Ishikawa (cell line): ENCODE measurements around the gene ZNF441.

ENCODE experiments used
- CEBPB ChIP-seq: IDR thresholded peaks from 2 replicates; pipeline ENCODE4 v1.6.1; 2012
- CREB1 ChIP-seq: IDR thresholded peaks from 2 replicates; pipeline ENCODE4 v1.6.1; 2012; ENCODE audit warnings: low read depth
- EGR1 ChIP-seq: IDR thresholded peaks from 2 replicates; pipeline ENCODE4 v1.6.1; 2012
- EP300 ChIP-seq: IDR thresholded peaks from 2 replicates; pipeline ENCODE4 v1.6.1; 2012; ENCODE audit warnings: borderline replicate concordance
- FOXM1 ChIP-seq: IDR thresholded peaks from 2 replicates; pipeline ENCODE4 v1.6.1; 2012; ENCODE audit warnings: low read depth, borderline replicate concordance
- NFIC ChIP-seq: IDR thresholded peaks from 2 replicates; pipeline ENCODE4 v1.6.1; 2012
- RAD21 ChIP-seq: IDR thresholded peaks from 2 replicates; pipeline ENCODE4 v1.6.1; 2012; ENCODE audit warnings: low read depth
- REST ChIP-seq: IDR thresholded peaks from 2 replicates; pipeline ENCODE4 v1.6.1; 2012; ENCODE audit warnings: low read depth, mild to moderate bottlenecking
- TAF1 ChIP-seq: IDR thresholded peaks from 2 replicates; pipeline ENCODE4 v1.6.1; 2012; ENCODE audit warnings: low read depth, mild to moderate bottlenecking
- YY1 ChIP-seq: IDR thresholded peaks from 2 replicates; pipeline ENCODE4 v1.6.1; 2012; ENCODE audit warnings: low read depth
- ZBTB7A ChIP-seq: IDR thresholded peaks from 2 replicates; pipeline ENCODE4 v1.6.1; 2012; ENCODE audit warnings: low read depth
- TF ChIP-seq, protein P1 (sequence below): IDR thresholded peaks from 2 replicates; pipeline ENCODE4 v1.6.1; 2012

- TF ChIP-seq, protein P1, sequence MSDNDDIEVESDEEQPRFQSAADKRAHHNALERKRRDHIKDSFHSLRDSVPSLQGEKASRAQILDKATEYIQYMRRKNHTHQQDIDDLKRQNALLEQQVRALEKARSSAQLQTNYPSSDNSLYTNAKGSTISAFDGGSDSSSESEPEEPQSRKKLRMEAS: no peak
- TF ChIP-seq REST (no peak), EP300 (no peak), RAD21 (no peak), CEBPB (no peak), YY1 (no peak), NFIC (no peak), EGR1 (no peak), FOXM1 (no peak), CREB1 (no peak), ZBTB7A (no peak), TAF1 (no peak)
Measured at GRCh38 chr19:11806354-11807098, 39.7 kb downstream of the ZNF441 start.
